GM19328 (cell line): Measurements from ENCODE around the gene MROH2A.
"Not testable (repeated sequence)": the region's sequence is repeated elsewhere in the genome, so short reads cannot be mapped to it uniquely, and the experiment has no call there.

Experiments
- ATAC-seq: cut with Tn5 transposase; IDR thresholded peaks from one replicate; pipeline ENCODE4 v1.9.1; 2021; ENCODE audit warnings: mild to moderate bottlenecking, moderate library complexity; ENCODE audit not compliant: unreplicated experiment

MROH2A gene

DNA sequence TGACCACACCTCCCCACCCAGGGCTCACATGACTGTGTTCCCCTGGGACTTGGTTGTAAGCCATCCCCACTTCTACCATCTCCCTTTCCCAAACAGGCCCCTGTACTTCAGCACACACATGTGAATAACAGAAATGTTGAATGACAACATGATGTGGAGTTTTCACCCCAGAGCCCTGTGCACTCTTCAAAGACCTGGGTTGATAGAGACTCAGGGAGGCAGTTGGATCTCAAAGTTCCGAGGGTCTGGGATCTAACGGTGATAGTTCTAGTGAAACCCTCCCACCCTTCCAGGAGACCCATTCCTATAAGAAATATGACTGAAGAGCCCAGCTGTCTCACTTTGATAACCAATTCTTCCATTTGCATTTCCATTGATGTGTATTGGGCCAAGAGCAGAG is at the start of gene MROH2A:
Gene MROH2A (plus strand): TSS at position 301 of the 400 bp plus-strand sequence. CDS start 1,029 bp downstream, outside the sequence.
- no peak for ATAC-seq

DNA sequence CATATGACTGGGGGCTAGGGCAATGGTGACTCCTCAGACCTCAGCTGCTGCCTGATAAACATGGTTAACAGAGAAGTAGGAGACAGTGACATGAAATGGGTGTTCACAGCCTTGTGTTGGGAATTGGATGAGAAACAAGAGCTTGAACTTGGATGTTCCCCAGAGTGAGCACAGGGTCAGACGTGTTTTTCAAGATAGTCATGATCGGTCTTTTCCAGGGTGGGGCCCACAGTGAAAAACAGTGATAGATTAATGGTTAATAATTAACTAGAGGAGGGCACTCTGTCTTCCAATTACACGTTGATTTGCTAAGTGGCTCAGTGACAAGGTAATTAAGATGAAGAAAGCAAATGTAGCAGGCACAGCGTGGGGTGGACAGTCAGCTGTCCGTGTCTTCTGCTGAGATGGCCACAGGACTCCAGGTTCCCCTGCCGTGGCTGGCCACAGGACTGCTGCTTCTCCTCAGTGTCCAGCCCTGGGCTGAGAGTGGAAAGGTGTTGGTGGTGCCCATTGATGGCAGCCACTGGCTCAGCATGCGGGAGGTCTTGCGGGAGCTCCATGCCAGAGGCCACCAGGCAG is 49.3 kb upstream of the MROH2A start, which contains the start of gene UGT1A3:
Gene UGT1A3 (plus strand): TSS at position 320 of the 579 bp plus-strand sequence. CDS start 85 bp downstream, at position 405.
- no peak for ATAC-seq

DNA sequence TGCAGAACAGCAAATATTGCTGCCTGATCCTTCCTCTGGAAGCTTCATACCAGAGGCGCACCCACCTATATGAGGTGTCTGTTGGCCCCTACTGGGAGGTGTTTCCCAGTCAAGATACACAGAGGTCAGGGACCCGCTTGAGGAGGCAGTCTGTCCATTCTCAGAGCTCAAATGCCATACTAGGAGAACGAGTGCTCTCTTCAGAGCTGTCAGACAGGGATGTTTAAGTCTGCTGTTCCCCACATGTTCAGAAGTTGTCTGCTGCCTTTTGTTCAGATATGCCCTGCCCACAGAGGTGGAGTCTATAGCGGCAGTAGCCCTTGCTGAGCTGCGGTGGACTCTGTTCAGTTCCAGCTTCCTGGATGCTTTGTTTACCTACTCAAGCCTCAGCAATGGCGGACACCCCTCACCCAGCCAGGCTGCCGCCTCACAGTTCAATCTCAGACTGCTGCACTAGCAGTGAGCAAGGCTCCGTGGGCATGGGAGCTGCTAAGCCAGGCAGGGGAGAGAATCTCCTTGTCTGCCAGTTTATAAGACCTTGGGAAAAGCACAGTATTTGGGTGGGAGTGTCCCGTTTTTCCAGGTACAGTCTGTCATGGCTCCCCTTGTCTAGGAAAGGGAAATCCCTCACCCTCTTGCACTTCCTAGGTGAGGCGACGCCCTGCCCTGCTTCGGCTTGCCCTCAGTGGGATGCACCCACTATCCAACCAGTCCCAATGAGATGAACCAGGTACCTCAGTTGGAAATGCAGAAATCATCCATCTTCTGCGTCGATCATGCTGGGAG is 41.1 kb upstream of the MROH2A start:
- ATAC-seq, result not testable (repeated sequence)

DNA sequence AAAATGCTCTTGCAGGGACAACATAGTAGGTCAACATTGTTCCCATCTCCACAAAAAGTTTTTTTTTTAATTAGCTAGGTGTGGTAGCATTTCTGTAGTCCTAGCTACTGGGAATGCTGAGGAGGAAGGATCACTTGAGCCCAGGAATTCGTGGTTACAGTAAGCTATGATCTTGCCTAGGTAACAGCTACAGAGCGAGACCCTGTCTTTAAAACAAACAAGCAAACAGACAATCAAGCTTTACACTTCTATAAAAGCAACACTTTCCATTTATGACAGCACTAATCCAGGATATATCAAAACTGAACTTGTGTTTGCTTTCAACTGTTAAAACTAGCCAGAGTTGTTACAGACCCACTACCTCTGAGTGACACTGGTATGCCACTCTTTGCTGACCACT is 37.3 kb upstream of the MROH2A start:
- ATAC-seq, result no peak

DNA sequence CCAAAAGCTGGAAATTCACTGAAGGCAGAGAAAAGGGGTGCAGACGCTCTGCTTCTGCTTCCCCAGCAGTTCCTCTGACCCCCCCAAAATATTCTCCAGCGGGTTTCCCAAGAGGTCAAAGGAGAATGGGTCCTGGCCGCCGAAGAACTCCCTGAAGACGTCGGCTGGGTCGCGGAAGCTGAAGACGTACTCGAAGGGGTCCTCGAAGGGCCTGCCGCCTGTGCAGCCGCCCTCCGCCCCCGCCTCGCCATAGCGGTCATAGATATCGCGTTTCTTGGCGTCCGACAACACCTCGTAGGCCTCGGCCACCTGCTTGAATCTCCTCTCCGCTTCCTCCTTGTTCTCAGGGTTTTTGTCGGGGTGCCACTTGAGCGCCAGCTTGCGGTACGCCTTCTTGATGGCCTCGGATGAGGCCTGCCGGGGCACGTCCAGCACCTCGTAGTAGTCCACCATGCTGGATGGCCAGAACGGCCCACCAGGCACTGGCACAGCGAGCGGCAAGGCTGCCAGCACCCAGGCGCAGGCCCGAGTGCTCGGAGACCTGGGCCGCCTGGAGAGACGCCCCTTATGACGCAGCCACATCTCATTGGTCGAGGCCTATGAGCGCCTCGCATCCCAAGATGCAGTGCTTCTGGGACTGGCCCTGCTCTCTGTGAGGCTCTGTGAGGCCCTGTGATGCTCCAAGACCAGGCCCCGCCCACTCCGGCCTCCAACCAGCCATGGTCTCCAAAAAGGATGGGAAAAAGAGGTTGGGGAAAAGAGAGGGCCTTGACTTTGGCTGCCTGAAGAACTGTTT is 34.5 kb upstream of the MROH2A start:
- no peak for ATAC-seq

GRCh38 chr2:233745073-233745755 is 32.9 kb upstream of the MROH2A start:
- no peak for ATAC-seq

DNA sequence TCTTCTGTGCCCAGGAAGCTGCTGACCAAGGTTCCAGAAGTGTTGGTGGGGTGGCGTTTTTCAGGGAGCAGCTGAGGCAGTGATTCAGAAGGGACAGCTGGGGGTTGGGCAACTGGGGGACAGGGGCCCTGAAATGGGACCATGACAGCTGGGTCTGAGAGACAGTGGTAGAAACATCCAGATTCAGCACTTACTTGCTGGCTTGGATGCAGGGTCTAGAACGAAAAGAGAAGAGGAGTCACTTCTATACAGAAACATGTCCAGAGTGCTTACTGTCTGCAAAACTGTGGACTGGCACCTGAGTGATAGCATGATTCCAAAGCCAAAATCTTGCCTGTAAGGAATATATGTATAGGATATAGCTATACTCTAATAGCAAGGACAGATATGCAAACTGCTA is 32.3 kb upstream of the MROH2A start:
- ATAC-seq, result not testable (repeated sequence)

DNA sequence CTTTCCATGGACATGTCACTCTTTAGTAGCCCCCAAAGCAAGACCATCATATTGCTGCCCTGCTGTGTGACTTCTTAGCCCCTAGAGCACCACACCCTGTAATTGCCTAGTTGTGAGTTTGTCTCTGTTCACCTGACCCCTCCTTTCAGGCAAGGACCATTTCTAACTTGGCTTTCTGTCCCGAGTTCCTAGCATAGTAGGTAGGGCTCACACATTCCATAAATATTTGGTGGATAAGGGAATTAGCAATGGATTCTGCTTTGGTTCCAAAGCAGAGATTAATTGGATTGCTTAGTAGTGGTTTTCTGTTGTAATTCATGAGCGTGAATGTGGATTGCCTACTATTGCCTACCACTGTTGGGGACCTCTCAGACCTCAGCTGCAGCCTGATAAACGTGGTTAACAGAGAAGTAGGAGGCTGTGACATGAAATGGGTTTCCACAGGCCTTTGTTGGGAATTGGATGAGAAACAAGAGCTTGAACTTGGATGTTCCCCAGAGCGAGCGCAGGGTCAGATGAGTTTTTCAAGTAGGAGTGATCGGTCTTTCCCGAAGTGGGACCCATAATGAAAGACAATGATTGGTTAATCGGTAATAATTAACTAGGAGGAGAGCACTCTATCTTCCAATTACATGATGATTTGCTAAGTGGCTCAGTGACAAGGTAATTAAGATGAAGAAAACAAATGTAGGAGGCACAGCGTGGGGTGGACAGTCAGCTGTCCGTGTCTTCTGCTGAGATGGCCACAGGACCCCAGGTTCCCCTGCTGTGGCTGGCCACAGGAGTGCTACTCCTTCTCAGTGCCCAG is 31.5 kb upstream of the MROH2A start:
- no peak for ATAC-seq

- no peak for ATAC-seq
These were observed 30.9 kb upstream of the MROH2A start for GRCh38 chr2:233747283-233747544.

DNA sequence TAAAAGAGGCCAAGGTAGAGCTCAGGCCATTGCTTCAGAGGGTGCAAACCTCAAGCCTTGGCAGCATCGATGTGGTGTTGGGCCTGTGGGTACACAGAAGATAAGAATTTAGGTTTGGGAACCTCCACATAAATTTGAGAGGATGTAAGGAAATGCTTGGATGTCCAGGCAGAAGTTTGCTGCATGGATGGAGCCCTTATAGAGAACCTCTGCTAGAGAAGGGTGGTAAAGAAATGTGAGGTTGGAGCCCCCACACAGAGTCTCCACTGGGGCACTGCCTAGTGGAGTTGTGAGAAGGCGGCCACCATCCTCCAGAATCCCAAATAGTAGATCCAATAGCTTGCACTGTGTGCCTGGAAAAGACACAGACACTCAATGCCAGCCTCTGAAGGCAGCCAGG is 27.4 kb upstream of the MROH2A start:
- ATAC-seq, result not testable (repeated sequence)

GRCh38 chr2:233751212-233752009 is 26.7 kb upstream of the MROH2A start:
- not testable (repeated sequence) for ATAC-seq

- ATAC-seq, result no peak
These were observed 23.1 kb upstream of the MROH2A start for GRCh38 chr2:233754872-233755611.

- ATAC-seq, result no peak
These were observed 21.6 kb upstream of the MROH2A start for GRCh38 chr2:233756429-233757081.

DNA sequence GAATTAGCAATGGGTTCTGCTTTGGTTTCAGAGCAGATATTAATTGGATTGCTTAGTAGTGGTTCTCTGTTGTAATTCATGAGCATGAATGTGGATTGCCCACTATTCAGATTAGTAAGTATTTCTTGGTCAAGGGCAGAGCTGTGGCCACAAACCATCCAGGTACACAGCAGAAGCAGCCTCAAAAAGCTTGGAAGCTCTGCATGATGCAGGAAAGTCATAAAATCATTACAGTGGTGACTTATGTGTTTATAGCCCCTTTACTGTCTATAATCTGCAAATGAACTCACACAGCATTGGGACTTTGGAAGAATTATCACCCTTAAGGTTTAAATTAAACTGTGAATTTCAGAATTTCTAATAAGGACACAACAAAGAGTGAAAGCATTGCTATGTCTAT is 20.0 kb upstream of the MROH2A start:
- no peak for ATAC-seq

DNA sequence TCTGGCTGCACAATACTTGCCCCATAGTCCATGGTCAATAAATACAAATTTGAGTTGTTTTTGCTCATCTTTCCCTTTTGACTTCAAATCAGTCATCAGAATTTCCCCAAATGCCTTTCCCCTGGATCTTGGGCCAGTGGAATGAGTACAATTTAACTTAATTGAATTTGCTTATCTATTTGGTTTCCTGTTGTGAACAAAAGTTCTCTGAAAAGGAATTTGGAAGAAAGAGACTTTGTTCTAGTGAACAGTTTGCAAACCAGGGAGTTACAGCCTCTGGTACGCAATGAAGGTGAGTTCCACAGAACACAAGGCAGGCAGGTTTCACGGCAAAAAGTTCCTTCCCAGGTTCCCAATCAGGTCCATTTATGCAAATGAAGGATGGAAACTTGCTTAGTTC is 19.3 kb upstream of the MROH2A start:
- ATAC-seq, result no peak

DNA sequence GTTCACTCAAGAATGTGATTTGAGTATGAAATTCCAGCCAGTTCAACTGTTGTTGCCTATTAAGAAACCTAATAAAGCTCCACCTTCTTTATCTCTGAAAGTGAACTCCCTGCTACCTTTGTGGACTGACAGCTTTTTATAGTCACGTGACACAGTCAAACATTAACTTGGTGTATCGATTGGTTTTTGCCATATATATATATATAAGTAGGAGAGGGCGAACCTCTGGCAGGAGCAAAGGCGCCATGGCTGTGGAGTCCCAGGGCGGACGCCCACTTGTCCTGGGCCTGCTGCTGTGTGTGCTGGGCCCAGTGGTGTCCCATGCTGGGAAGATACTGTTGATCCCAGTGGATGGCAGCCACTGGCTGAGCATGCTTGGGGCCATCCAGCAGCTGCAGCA is 18.1 kb upstream of the MROH2A start, which contains the start of gene UGT1A1:
Gene UGT1A1 (plus strand): TSS at position 228 of the 400 bp plus-strand sequence. CDS start 18 bp downstream, at position 246.
- ATAC-seq, result no peak

DNA sequence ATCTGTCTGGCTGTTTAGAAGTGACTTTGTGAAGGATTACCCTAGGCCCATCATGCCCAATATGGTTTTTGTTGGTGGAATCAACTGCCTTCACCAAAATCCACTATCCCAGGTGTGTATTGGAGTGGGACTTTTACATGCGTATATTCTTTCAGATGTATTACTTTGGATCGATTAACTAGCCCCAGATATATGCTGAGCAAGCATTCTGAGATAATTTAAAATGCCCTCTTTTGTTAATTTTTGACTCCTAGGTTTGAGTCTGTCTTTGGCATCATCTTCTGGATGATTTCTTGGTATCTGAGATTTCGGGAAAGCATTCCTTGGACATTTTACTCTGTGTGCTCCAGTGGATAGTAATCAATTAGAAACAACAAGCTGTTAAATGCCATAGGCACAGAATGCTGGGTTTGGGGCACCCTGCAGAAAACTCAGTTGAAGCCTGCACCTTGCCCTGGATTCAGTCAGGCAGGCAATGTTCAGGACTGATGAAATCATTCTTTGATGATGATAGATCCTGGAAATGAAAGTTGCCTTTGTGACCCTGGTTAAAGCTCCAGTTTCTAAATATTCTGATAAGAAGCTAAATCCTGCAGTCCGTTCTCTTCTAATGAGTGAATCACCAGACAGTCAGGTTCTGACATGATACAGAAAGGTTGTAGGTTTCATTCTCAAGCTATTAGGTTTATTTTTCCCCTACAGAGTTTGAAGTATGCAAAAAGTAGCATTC is 16.9 kb upstream of the MROH2A start:
- ATAC-seq, result no peak

- no peak for ATAC-seq
These were observed 13.9 kb upstream of the MROH2A start for GRCh38 chr2:233764264-233764663.
